Measurements from ENCODE around the gene RPS26. TPM values are rescaled to one million over a fixed set of nuclear protein-coding genes. Genes with fewer than 3 reads are reported as not detected.
"Not testable (repeated sequence)": the region's sequence is repeated elsewhere in the genome, so short reads cannot be mapped to it uniquely, and the experiment has no call there.

RPS26 gene
- total RNA-seq, 1 experiment from 2014 or later: 855 TPM

DNA sequence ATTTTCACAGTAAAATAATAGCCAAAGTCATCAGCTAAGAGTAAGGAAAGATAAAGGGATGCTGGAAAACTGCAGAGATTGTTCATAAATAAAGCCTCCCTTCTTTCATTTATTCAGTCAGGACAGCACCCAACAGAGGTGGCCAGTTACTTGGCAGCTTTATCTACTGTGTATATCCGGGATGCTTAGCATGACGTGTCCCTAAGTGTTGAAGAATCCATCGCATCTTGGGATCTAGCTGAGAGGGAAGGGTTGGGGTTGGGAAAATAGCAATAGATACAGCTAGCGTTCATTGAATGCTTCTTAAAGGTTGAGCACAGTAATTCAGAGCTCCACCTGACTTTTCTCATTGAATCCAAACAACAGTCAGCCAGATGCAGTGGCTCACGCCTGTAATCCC lies 32.7 kb downstream of the RPS26 start:
- no peak for DNase-seq (ENCODE audit: low read depth)

DNA sequence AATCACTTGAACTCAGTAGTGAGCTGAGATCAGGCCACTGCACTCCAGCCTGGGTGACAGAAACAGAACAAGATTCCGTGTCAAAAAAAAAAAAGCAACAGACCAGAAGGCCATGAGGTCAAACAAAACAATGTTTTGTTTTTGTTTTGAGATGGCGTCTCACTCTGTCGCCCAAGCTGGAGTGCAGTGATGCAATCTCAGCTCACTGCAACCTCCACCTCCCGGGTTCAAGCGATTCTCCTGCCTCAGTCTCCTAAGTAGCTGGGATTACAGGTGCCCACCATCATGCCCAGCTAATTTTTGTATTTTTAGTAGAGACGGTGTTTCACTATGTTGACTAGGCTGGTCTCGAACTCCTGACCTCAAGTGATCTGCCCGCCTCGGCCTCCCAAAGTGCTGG lies 36.2 kb downstream of the RPS26 start:
- DNase-seq (ENCODE audit: low read depth): not testable (repeated sequence)

DNA sequence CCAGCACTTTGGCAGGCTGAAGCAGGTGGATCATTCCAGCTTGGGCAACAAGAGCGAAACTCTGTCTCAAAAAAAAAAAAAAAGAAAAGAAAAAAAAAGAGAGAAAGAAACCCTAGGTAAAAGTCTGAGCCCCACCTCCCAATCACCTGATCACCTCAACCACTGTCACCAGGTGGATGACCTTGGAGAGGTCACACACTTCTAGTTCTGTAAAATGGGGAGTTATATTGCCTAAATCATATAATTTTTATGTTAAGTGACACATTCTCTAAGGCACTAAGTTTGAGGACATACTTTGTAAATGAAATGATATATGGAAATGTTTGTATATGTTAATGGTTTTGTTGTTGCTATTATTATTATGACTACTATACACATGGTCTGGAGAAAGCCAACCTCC lies 36.7 kb downstream of the RPS26 start:
- DNase-seq (ENCODE audit: low read depth): no peak

GRCh38 chr12:56078931-56079722 lies 37.4 kb downstream of the RPS26 start:
- DNase-seq (ENCODE audit: low read depth): peak; percentile 86

GRCh38 chr12:56079723-56080555 lies 38.2 kb downstream of the RPS26 start, which contains the start of gene ERBB3:
Gene ERBB3, plus strand, starts transcription at chr12:56080165. Its CDS starts 136 bp downstream, at chr12:56080301.
- DNase-seq (ENCODE audit: low read depth): peak; percentile 89

- no peak for DNase-seq (ENCODE audit: low read depth)
Measured at GRCh38 chr12:56080556-56081138, 38.9 kb downstream of the RPS26 start.

GRCh38 chr12:56081393-56082347 lies 40.0 kb downstream of the RPS26 start:
- no peak for DNase-seq (ENCODE audit: low read depth)

GRCh38 chr12:56082382-56082781 lies 40.7 kb downstream of the RPS26 start:
- no peak for DNase-seq (ENCODE audit: low read depth)

- DNase-seq (ENCODE audit: low read depth): no peak
Measured at GRCh38 chr12:56082967-56083366, 41.2 kb downstream of the RPS26 start.

GRCh38 chr12:56084958-56085543 lies 43.3 kb downstream of the RPS26 start:
- no peak for DNase-seq (ENCODE audit: low read depth)

DNA sequence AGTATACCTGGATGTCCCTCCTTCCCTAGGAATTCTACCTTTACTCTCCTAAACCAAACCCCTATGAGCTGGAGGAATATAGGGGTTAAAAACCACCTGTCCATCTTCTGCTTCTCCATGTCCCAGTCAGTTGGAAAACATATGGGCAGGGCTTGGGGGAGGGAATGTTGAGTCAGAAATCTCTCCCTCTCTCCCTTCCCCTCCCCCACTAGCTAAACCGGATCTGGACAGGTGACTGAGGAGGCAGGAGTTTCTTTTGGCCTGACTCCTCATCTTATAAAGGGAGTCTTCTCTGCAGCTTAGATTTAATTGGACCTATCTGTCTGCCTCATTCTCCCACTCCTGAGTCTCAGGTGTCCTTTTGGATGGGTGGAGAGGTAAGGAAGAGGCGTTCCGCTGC lies 44.4 kb downstream of the RPS26 start:
- no peak for DNase-seq (ENCODE audit: low read depth)

- DNase-seq (ENCODE audit: low read depth): peak; percentile 28
Measured at GRCh38 chr12:56086608-56087007, 44.9 kb downstream of the RPS26 start.

GRCh38 chr12:56087220-56087619 lies 45.5 kb downstream of the RPS26 start:
- DNase-seq (ENCODE audit: low read depth): no peak

Other genes starting within 250 kb of the RPS26 start
- gene SARNP, start 224.2 kb upstream of the RPS26 start, total RNA-seq (2014; rRNA removed; shearing (Covaris generic)): 70.6 and 79.4 TPM in 2 replicates
- gene ORMDL2, start 223.9 kb upstream of the RPS26 start, total RNA-seq (2014; rRNA removed; shearing (Covaris generic)): 42.8 and 48.5 TPM in 2 replicates
- 52.2 and 59.2 TPM in 2 replicates for gene DNAJC14, start 212.3 kb upstream of the RPS26 start, total RNA-seq (2014; rRNA removed; shearing (Covaris generic))
- 0.37 and 0.58 TPM in 2 replicates for gene MMP19, start 199.0 kb upstream of the RPS26 start, total RNA-seq (2014; rRNA removed; shearing (Covaris generic))
- 37.0 and 38.0 TPM in 2 replicates for gene PYM1, start 114.0 kb upstream of the RPS26 start, total RNA-seq (2014; rRNA removed; shearing (Covaris generic))
- 49.6 and 56.6 TPM in 2 replicates for gene DGKA, start 110.8 kb upstream of the RPS26 start, total RNA-seq (2014; rRNA removed; shearing (Covaris generic))
- gene PMEL, start 75.9 kb upstream of the RPS26 start, total RNA-seq (2014; rRNA removed; shearing (Covaris generic)): 1.1 and 3.3 TPM in 2 replicates
- gene CDK2, start 75.1 kb upstream of the RPS26 start, total RNA-seq (2014; rRNA removed; shearing (Covaris generic)): 76.5 and 97.2 TPM in 2 replicates
- gene RAB5B, start 67.8 kb upstream of the RPS26 start, total RNA-seq (2014; rRNA removed; shearing (Covaris generic)): 25.8 and 34.4 TPM in 2 replicates
- gene SUOX, start 44.6 kb upstream of the RPS26 start, total RNA-seq (2014; rRNA removed; shearing (Covaris generic)): 15.7 and 15.9 TPM in 2 replicates
- 0.80 and 1.9 TPM in 2 replicates for gene IKZF4, start 20.9 kb upstream of the RPS26 start, total RNA-seq (2014; rRNA removed; shearing (Covaris generic))
- 1.2 and 1.4 TPM in 2 replicates for gene ERBB3, start 38.2 kb downstream of the RPS26 start, total RNA-seq (2014; rRNA removed; shearing (Covaris generic))
- gene PA2G4, start 62.6 kb downstream of the RPS26 start, total RNA-seq (2014; rRNA removed; shearing (Covaris generic)): 526 and 607 TPM in 2 replicates
- 3,633 and 5,394 TPM in 2 replicates for gene RPL41, start 74.7 kb downstream of the RPS26 start, total RNA-seq (2014; rRNA removed; shearing (Covaris generic))
- 2.7 and 5.6 TPM in 2 replicates for gene ZC3H10, start 76.3 kb downstream of the RPS26 start, total RNA-seq (2014; rRNA removed; shearing (Covaris generic))
- 134 and 140 TPM in 2 replicates for gene ESYT1, start 86.3 kb downstream of the RPS26 start, total RNA-seq (2014; rRNA removed; shearing (Covaris generic))
- 127 and 137 TPM in 2 replicates for gene MYL6B, start 110.7 kb downstream of the RPS26 start, total RNA-seq (2014; rRNA removed; shearing (Covaris generic))
- gene MYL6, start 116.4 kb downstream of the RPS26 start, total RNA-seq (2014; rRNA removed; shearing (Covaris generic)): 1,272 and 2,138 TPM in 2 replicates
- gene SMARCC2, start 147.6 kb downstream of the RPS26 start, total RNA-seq (2014; rRNA removed; shearing (Covaris generic)): 36.8 and 44.3 TPM in 2 replicates
- 59.7 and 67.7 TPM in 2 replicates for gene RNF41, start 180.0 kb downstream of the RPS26 start, total RNA-seq (2014; rRNA removed; shearing (Covaris generic))
- gene NABP2, start 182.4 kb downstream of the RPS26 start, total RNA-seq (2014; rRNA removed; shearing (Covaris generic)): 77.9 and 78.3 TPM in 2 replicates
- gene SLC39A5, start 188.1 kb downstream of the RPS26 start, total RNA-seq (2014; rRNA removed; shearing (Covaris generic)): 0.71 TPM in 1 of 2 replicates, not detected in the other
- 18.8 and 26.3 TPM in 2 replicates for gene ANKRD52, start 216.5 kb downstream of the RPS26 start, total RNA-seq (2014; rRNA removed; shearing (Covaris generic))
- gene COQ10A, start 225.0 kb downstream of the RPS26 start, total RNA-seq (2014; rRNA removed; shearing (Covaris generic)): 18.3 and 19.4 TPM in 2 replicates

Measured in HT1080 (cell line).